MCF 10A (cell line): ENCODE measurements around the gene EHMT1. TPM values are rescaled to one million over a fixed set of nuclear protein-coding genes. Genes with fewer than 3 reads are reported as not detected.

Experiments
- BruUV-seq: library from RNA; stranded (reverse); fragments of 400-500 nt; replicated peaks from 2 replicates; lab custom pipeline; 2021; lab: Mats Ljungman, UMichigan
- CTCF ChIA-PET: fragments of 300-600 bp; sonication (Branson Sonifier 250); formaldehyde crosslinking; extraction: SDS; loops from one replicate; lab custom pipeline; 2021; ENCODE audit warnings: antibody characterized with exemption, inconsistent platforms; lab: Yijun Ruan, JAX
- POLR2A ChIA-PET: fragments of 300-600, 350-650 bp; sonication (Branson Sonifier 250); formaldehyde crosslinking; extraction: SDS; loops from one replicate; lab custom pipeline; 2020; ENCODE audit warnings: antibody characterized with exemption, inconsistent platforms; lab: Yijun Ruan, JAX
- DNase-seq: peaks from one replicate; pipeline ENCODE4 v3.0.0-alpha.2; 2018; ENCODE audit not compliant: unreplicated experiment
- H3K27ac Mint-ChIP-seq: one replicate; pipeline ENCODE4 v1.8.0; 2022; ENCODE audit warnings: mild to moderate bottlenecking, low read depth, mixed read lengths; ENCODE audit not compliant: unreplicated experiment
- H3K27me3 Mint-ChIP-seq: one replicate; pipeline ENCODE4 v1.8.0; 2022; ENCODE audit warnings: mixed read lengths; ENCODE audit not compliant: insufficient read depth, unreplicated experiment
- H3K36me3 Mint-ChIP-seq: one replicate; pipeline ENCODE4 v1.8.0; 2022; ENCODE audit warnings: mild to moderate bottlenecking, moderate library complexity, mixed read lengths; ENCODE audit not compliant: insufficient read depth, unreplicated experiment
- H3K4me1 Mint-ChIP-seq: one replicate; pipeline ENCODE4 v1.8.0; 2022; ENCODE audit warnings: mixed read lengths; ENCODE audit not compliant: insufficient read depth, unreplicated experiment
- H3K4me3 Mint-ChIP-seq: one replicate; pipeline ENCODE4 v1.8.0; 2022; ENCODE audit warnings: mild to moderate bottlenecking, moderate library complexity, mixed read lengths; ENCODE audit not compliant: unreplicated experiment
- H3K9me3 Mint-ChIP-seq: one replicate; pipeline ENCODE4 v1.8.0; 2022; ENCODE audit warnings: mixed read lengths; ENCODE audit not compliant: unreplicated experiment
- CTCF ChIP-seq: fragments of 200-600 bp; IDR thresholded peaks from one replicate; pipeline ENCODE4 v1.8.0; 2022; ENCODE audit warnings: antibody characterized with exemption, mild to moderate bottlenecking; ENCODE audit not compliant: unreplicated experiment
- intact Hi-C: fragments of 100-400 bp; cut with micrococcal nuclease; formaldehyde crosslinking; loops from 2 replicates; pipeline ENCODE4 v1.14.1; 2022
- total RNA-seq: library from RNA; stranded (reverse); gene quantifications from 2 replicates; pipeline ENCODE4 v1.2.3, GENCODE V29; 2022

EHMT1 gene
- total RNA-seq, 1 experiment from 2014 or later, result 79.7 TPM

GRCh38 chr9:137680444-137681358 is 61.9 kb downstream of the EHMT1 start:
- no TSS peak for BruUV-seq
- intact Hi-C loops, result no loop called here
- no peak for TF ChIP-seq CTCF
- Mint-ChIP-seq H3K4me1 (peaks cover 9% of the 10 kb centered on the region), H3K4me3 (no peak overlapping the region), H3K36me3 (peaks cover 64% of the 10 kb centered on the region), H3K27me3 (no peaks in the 10 kb centered on the region), H3K9me3 (no peaks in the 10 kb centered on the region), H3K27ac (no peak overlapping the region)
- CTCF ChIA-PET, result no interaction called here
- POLR2A ChIA-PET, result interaction anchor here (0.7 kb wide), 1 partner anchor 111 kb away, joined by 4 read pairs; no protein-coding TSS in a partner anchor
- no peak for DNase-seq

DNA sequence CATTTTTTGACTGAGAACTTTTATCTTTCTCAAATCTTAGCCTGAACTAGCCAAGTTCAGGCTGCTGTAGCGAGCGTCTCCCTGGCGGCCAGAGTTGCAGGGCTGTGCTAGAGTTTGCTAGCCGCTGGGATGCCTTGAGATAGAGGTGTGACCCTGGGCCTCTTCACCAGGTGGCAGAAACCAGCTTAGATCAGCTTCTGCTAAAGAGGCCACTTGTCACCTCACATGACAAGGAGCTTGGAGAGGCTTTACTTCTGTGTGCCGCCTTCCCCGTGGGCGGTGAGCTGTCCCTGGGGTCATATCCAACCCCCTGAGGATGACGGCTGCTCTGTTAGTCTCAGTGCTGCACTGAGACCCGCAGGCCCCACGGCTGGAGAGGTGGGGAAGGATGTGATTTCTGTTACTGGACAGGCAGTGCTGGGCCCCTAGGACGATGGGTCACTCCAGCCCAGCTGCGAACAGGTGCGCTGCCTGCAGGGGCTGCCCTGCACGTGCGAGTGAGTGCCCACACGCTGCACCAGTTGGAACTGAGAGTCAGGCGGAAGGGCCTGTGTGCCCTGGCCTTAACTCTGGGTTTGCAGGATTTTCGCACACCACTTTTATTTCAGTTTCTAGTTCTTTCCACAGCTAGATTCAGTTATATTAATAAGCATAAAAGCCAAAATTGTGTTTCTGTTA is 63.8 kb downstream of the EHMT1 start:
- Mint-ChIP-seq H3K27ac (no peak overlapping the region), H3K9me3 (no peaks in the 10 kb centered on the region), H3K4me1 (peaks cover 10% of the 10 kb centered on the region), H3K36me3 (peaks cover 59% of the 10 kb centered on the region), H3K27me3 (no peaks in the 10 kb centered on the region), H3K4me3 (no peak overlapping the region)
- no peak for DNase-seq
- POLR2A ChIA-PET, result no interaction called here
- intact Hi-C loops, result no loop called here
- TF ChIP-seq CTCF, result no peak
- CTCF ChIA-PET, result interaction anchor here (1.1 kb wide), 1 partner anchor 12 kb away, joined by 4 read pairs; no protein-coding TSS in a partner anchor
- no TSS peak for BruUV-seq

DNA sequence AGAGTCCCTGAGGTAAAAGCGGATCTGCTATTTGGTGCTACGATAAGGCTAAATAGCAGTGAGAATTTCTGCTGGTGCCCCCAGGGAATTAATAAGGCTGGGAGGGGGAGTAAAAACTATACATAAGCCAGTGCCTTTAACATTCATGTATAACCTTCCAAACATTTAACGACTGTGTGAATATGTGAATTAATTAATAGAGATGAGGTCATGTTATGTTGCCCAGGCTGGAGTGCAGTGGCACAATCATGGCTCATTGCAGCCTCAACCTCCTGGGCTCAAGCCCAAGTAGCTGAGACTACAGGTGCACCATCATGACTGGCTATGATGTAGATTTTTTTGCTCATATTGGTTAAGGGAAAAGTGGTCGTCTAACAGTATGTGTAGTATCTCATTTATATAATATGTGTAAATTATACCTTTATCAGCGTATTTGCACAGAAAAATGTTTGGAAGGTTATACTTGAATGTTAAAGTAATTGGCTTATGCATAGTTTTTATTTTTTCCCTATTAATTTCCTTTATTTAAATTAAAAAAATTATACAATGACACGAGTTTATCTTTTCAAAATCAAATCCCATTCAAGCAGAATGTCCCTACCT is 64.6 kb downstream of the EHMT1 start:
- CTCF ChIA-PET, result no interaction called here
- BruUV-seq, result no TSS peak

More for the DNA sequence above, 64.6 kb downstream of the EHMT1 start:
- peaks cover 10% of the 10 kb centered on the region for H3K4me1 Mint-ChIP-seq
- DNase-seq, result no peak
- H3K27ac Mint-ChIP-seq, result no peak overlapping the region
- intact Hi-C loops, result no loop called here
- H3K4me3 Mint-ChIP-seq, result no peak overlapping the region
- TF ChIP-seq CTCF, result no peak
- H3K9me3 Mint-ChIP-seq, result no peaks in the 10 kb centered on the region
- POLR2A ChIA-PET, result no interaction called here
- H3K27me3 Mint-ChIP-seq, result no peaks in the 10 kb centered on the region
- peaks cover 53% of the 10 kb centered on the region for H3K36me3 Mint-ChIP-seq
